Astrocyte (in vitro differentiated cells and primary cell): ENCODE results near the gene RPL10. TPM values are rescaled to one million over a fixed set of nuclear protein-coding genes. Genes with fewer than 3 reads are reported as not detected.

Experiments used
- DNase-seq: peaks from one replicate; pipeline ENCODE4 v3.0.0-alpha.2; 2010; ENCODE audit warnings: low read depth
- FAIRE-seq: peaks from 2 replicates; lab custom pipeline; 2011; peaks lifted over from hg19 to GRCh38; lab: Jason Lieb, UNC
- H2AFZ ChIP-seq: 2 replicates; pipeline ENCODE4 v1.6.0; 2012; ENCODE audit warnings: low read depth, low read length, inconsistent platforms
- H3K27ac ChIP-seq: 2 replicates; pipeline ENCODE4 v1.5.1; 2011; ENCODE audit warnings: low read depth, low read length, inconsistent platforms
- H3K27me3 ChIP-seq: 2 replicates; pipeline ENCODE4 v1.6.0; 2011; ENCODE audit warnings: low read length, inconsistent platforms; ENCODE audit not compliant: insufficient read depth
- H3K36me3 ChIP-seq: 2 replicates; pipeline ENCODE4 v1.5.1; 2011; ENCODE audit warnings: low read length, inconsistent platforms; ENCODE audit not compliant: insufficient read depth
- H3K4me1 ChIP-seq: 2 replicates; pipeline ENCODE4 v1.5.1; 2011; ENCODE audit warnings: low read length, inconsistent platforms; ENCODE audit not compliant: insufficient read depth
- H3K4me2 ChIP-seq: 2 replicates; pipeline ENCODE4 v1.6.0; 2012; ENCODE audit warnings: low read length, inconsistent platforms
- H3K4me3 ChIP-seq: 2 replicates; pipeline ENCODE4 v1.5.1; 2011; ENCODE audit warnings: low read depth, mild to moderate bottlenecking, low read length, inconsistent platforms; ENCODE audit not compliant: insufficient read depth
- H3K79me2 ChIP-seq: 2 replicates; pipeline ENCODE4 v1.6.0; 2012; ENCODE audit warnings: mild to moderate bottlenecking, low read length, inconsistent platforms; ENCODE audit not compliant: insufficient read depth
- H3K9ac ChIP-seq: 2 replicates; pipeline ENCODE4 v1.6.0; 2012; ENCODE audit warnings: mild to moderate bottlenecking, low read length, inconsistent platforms
- H3K9me3 ChIP-seq: 2 replicates; pipeline ENCODE4 v1.5.1; 2012; ENCODE audit warnings: low read depth, mild to moderate bottlenecking, low read length, inconsistent platforms; ENCODE audit not compliant: insufficient read depth
- H4K20me1 ChIP-seq: 2 replicates; pipeline ENCODE4 v1.6.0; 2012; ENCODE audit warnings: low read length, inconsistent platforms; ENCODE audit not compliant: insufficient read depth
- H3K27ac Mint-ChIP-seq: one replicate; pipeline ENCODE4 v1.8.0; 2021; ENCODE audit warnings: mild to moderate bottlenecking, mixed read lengths; ENCODE audit not compliant: unreplicated experiment
- H3K27me3 Mint-ChIP-seq: one replicate; pipeline ENCODE4 v1.8.0; 2021; ENCODE audit warnings: low read depth, mixed read lengths; ENCODE audit not compliant: unreplicated experiment
- H3K36me3 Mint-ChIP-seq: one replicate; pipeline ENCODE4 v1.8.0; 2021; ENCODE audit warnings: low read depth, mixed read lengths; ENCODE audit not compliant: unreplicated experiment
- H3K4me1 Mint-ChIP-seq: one replicate; pipeline ENCODE4 v1.8.0; 2021; ENCODE audit warnings: low read depth, mixed read lengths; ENCODE audit not compliant: unreplicated experiment
- H3K4me3 Mint-ChIP-seq: one replicate; pipeline ENCODE4 v1.8.0; 2021; ENCODE audit warnings: mild to moderate bottlenecking, moderate library complexity, mixed read lengths; ENCODE audit not compliant: unreplicated experiment
- H3K9me3 Mint-ChIP-seq: one replicate; pipeline ENCODE4 v1.8.0; 2021; ENCODE audit warnings: mild to moderate bottlenecking, mixed read lengths; ENCODE audit not compliant: unreplicated experiment
- EZH2 ChIP-seq: IDR thresholded peaks from 2 replicates; pipeline ENCODE4 v1.6.1; 2012; ENCODE audit warnings: mild to moderate bottlenecking, low read length, inconsistent platforms; ENCODE audit not compliant: insufficient read depth
- total RNA-seq: library from RNA; stranded (reverse); gene quantifications from 2 replicates; pipeline ENCODE4 v1.2.1, GENCODE V29; 2021
- TF ChIP-seq, protein P1 (sequence below): IDR thresholded peaks from 2 replicates; pipeline ENCODE4 v1.5.1; 2011; ENCODE audit warnings: low read depth, mild to moderate bottlenecking, inconsistent platforms, low read length, moderate library complexity; ENCODE audit not compliant: insufficient read depth

RPL10 gene
- total RNA-seq, 1 donor from 2014 or later: 1,967 TPM

DNA sequence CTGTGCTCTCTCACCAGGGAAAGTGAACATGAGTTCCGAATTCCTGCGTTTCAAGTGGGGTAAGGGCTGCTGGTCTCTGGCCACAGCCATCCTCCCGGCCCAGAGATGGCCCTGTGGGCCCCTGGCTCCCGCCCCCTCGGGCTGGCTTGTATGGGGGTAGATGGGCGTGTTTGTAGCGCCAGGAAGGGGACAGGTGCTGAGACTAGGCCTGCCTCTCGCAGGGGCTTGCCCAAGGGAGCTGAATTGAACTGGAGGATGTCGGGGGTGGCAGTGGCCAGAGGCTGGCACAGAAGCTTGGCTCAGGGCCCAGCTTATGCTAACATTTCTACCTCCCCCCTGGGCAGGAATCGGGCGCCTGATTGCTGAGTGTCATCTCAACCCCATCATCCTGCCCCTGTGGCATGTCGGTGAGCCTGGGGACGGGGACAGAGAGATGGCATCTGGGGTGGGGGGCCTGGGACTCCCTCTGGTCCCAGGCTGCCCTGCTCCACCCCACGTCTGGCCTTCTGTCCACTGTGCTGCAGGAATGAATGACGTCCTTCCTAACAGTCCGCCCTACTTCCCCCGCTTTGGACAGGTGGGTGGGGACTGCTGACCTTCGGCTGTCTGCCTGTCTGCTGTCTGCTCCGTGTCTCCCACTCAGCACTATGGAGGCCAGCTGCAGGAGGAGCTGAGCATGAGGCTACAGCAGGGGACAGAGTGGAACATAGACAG, 21.7 kb downstream of the RPL10 start:
- no peaks in the 10 kb centered on the region for H3K9me3 Mint-ChIP-seq
- TF ChIP-seq EZH2: no peak
- TF ChIP-seq, protein P1, sequence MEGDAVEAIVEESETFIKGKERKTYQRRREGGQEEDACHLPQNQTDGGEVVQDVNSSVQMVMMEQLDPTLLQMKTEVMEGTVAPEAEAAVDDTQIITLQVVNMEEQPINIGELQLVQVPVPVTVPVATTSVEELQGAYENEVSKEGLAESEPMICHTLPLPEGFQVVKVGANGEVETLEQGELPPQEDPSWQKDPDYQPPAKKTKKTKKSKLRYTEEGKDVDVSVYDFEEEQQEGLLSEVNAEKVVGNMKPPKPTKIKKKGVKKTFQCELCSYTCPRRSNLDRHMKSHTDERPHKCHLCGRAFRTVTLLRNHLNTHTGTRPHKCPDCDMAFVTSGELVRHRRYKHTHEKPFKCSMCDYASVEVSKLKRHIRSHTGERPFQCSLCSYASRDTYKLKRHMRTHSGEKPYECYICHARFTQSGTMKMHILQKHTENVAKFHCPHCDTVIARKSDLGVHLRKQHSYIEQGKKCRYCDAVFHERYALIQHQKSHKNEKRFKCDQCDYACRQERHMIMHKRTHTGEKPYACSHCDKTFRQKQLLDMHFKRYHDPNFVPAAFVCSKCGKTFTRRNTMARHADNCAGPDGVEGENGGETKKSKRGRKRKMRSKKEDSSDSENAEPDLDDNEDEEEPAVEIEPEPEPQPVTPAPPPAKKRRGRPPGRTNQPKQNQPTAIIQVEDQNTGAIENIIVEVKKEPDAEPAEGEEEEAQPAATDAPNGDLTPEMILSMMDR: no peak

DNA sequence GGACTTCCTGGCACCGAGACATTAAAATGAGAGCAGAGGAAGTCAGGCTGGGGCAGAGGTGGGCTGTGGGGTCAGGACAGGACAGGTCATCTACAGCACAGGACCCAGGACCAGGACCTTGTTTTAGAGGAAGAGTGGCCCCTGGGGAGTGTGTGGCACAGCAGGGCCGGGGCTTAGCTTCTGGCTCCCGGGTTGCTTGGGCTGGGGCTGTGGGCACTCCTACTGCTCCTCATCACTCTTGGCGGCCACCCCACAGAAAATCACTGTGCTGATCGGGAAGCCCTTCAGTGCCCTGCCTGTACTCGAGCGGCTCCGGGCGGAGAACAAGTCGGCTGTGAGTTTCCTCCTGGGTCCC, 22.2 kb downstream of the RPL10 start:
- Histone ChIP-seq H3K9me3 (no peaks in the 10 kb centered on the region), H3K9ac (no peak overlapping the region), H3K79me2 (no peaks in the 10 kb centered on the region), H2AFZ (no peak overlapping the region), H3K4me3 (no peak overlapping the region), H4K20me1 (no peaks in the 10 kb centered on the region), H3K4me2 (no peak overlapping the region), H3K27ac (no peak overlapping the region), H3K27me3 (no peaks in the 10 kb centered on the region), H3K4me1 (no peaks in the 10 kb centered on the region), H3K36me3 (no peaks in the 10 kb centered on the region)
- DNase-seq (no peak), FAIRE-seq (no peak)
- Mint-ChIP-seq H3K27me3 (no peaks in the 10 kb centered on the region), H3K36me3 (no peaks in the 10 kb centered on the region), H3K4me1 (no peaks in the 10 kb centered on the region), H3K9me3 (no peaks in the 10 kb centered on the region), H3K4me3 (no peak overlapping the region), H3K27ac (no peak overlapping the region)
- no peak for TF ChIP-seq EZH2
- TF ChIP-seq, protein P1: no peak

More for the DNA sequence above, 21.7 kb downstream of the RPL10 start:
- Mint-ChIP-seq H3K27me3 (no peaks in the 10 kb centered on the region), H3K4me1 (no peaks in the 10 kb centered on the region), H3K27ac (no peak overlapping the region), H3K36me3 (no peaks in the 10 kb centered on the region), H3K4me3 (no peak overlapping the region)
- DNase-seq (no peak), FAIRE-seq (no peak)
- H3K4me1 ChIP-seq: no peaks in the 10 kb centered on the region
- H3K4me2 ChIP-seq: no peak overlapping the region
- no peaks in the 10 kb centered on the region for H3K36me3 ChIP-seq
- no peak overlapping the region for H3K4me3 ChIP-seq
- no peak overlapping the region for H3K9ac ChIP-seq
- no peak overlapping the region for H2AFZ ChIP-seq
- no peaks in the 10 kb centered on the region for H3K79me2 ChIP-seq
- no peaks in the 10 kb centered on the region for H4K20me1 ChIP-seq
- no peaks in the 10 kb centered on the region for H3K9me3 ChIP-seq
- H3K27ac ChIP-seq: no peak overlapping the region
- no peaks in the 10 kb centered on the region for H3K27me3 ChIP-seq
